ENCODE measurements around the gene PRKCI.

The PRKCI gene

GRCh38 chr3:170302008-170302407 is 79.8 kb downstream of the PRKCI start:
- Histone ChIP-seq H3K9ac (ENCODE audit: low read depth, low read length) (no peak overlapping the region), H3K27me3 (ENCODE audit: control insufficient read depth, insufficient read depth, low read length) (no peaks in the 10 kb centered on the region), H3K4me3 (ENCODE audit: low read length) (no peak overlapping the region), H3K4me1 (ENCODE audit: control insufficient read depth, insufficient read depth, low read length) (no peaks in the 10 kb centered on the region), H3K9me3 (replicated peaks; ENCODE audit: low read length) (no peaks in the 10 kb centered on the region), H3K4me2 (ENCODE audit: low read length) (no peak overlapping the region), H3K36me3 (ENCODE audit: insufficient read depth, low read length) (peaks cover 26% of the 10 kb centered on the region)

DNA sequence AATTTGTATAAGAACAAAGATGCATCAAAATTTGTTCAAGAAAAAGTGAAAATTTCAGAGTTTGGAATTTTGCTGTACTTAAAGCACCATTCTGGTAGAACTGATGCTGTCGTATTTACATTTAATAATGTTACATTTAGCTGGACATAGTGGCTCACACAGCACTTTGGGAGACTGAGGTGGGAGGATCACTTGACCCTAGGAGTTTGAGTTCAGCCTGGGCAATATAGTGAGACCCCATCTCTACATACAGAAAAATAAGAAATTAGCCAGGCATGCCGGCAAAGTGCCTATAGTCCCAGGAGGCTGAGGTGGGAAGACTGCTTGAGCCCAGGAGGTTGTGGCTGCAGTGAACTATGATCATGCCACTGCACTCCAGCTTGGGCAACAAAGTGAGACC is 83.8 kb downstream of the PRKCI start:
- H3K36me3 ChIP-seq (ENCODE audit: insufficient read depth, low read length): peaks cover 6% of the 10 kb centered on the region
- H3K9me3 ChIP-seq (replicated peaks; ENCODE audit: low read length): no peaks in the 10 kb centered on the region
- H3K27me3 ChIP-seq (ENCODE audit: control insufficient read depth, insufficient read depth, low read length): no peaks in the 10 kb centered on the region
- H3K9ac ChIP-seq (ENCODE audit: low read depth, low read length): no peak overlapping the region
- H3K4me1 ChIP-seq (ENCODE audit: control insufficient read depth, insufficient read depth, low read length): no peaks in the 10 kb centered on the region
- no peak overlapping the region for H3K4me3 ChIP-seq (ENCODE audit: low read length)
- no peak overlapping the region for H3K4me2 ChIP-seq (ENCODE audit: low read length)

DNA sequence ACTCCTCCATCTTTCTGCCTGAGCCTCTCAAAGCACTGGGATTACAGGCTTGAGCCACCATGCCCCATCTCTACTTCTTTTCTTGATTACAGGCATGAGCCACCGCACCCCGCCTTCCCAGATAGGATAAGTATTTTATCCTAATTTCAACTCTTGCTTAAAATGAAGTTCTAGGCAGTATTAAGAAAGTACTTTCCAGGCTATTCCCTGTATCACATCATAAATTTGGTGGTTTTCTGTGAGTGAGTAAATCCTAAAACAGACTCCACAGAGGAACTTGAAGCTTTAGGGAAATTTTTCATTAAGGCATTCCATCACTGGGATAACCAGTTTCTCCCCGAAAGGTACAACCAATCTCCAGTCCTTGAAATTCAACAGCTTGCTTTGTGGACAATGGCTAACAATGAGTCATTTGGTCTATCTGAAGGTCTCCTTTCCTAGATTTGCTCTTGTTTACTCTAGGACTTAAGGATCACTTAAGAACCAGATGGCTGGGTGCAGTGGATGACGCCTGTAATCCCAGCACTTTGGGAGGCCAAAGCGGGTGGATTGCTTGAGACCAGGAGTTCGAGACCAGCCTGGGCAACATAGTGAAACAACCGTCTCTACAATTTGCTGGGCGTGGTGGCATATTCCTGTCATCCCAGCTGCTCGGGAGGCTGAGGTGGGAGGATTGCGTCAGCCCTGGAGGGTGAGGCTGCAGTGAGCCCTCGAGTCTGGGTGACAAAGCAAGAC is 85.6 kb downstream of the PRKCI start:
- Histone ChIP-seq H3K4me1 (ENCODE audit: control insufficient read depth, insufficient read depth, low read length) (no peaks in the 10 kb centered on the region), H3K4me2 (ENCODE audit: low read length) (no peak overlapping the region), H3K9ac (ENCODE audit: low read depth, low read length) (no peak overlapping the region), H3K4me3 (ENCODE audit: low read length) (no peak overlapping the region), H3K9me3 (replicated peaks; ENCODE audit: low read length) (no peaks in the 10 kb centered on the region), H3K27me3 (ENCODE audit: control insufficient read depth, insufficient read depth, low read length) (no peaks in the 10 kb centered on the region), H3K36me3 (ENCODE audit: insufficient read depth, low read length) (no peaks in the 10 kb centered on the region)

GRCh38 chr3:170309046-170309445 is 86.8 kb downstream of the PRKCI start:
- Histone ChIP-seq H3K9me3 (replicated peaks; ENCODE audit: low read length) (no peaks in the 10 kb centered on the region), H3K27me3 (ENCODE audit: control insufficient read depth, insufficient read depth, low read length) (no peaks in the 10 kb centered on the region), H3K36me3 (ENCODE audit: insufficient read depth, low read length) (no peaks in the 10 kb centered on the region), H3K4me2 (ENCODE audit: low read length) (no peak overlapping the region), H3K9ac (ENCODE audit: low read depth, low read length) (no peak overlapping the region), H3K4me1 (ENCODE audit: control insufficient read depth, insufficient read depth, low read length) (no peaks in the 10 kb centered on the region), H3K4me3 (ENCODE audit: low read length) (no peak overlapping the region)

DNA sequence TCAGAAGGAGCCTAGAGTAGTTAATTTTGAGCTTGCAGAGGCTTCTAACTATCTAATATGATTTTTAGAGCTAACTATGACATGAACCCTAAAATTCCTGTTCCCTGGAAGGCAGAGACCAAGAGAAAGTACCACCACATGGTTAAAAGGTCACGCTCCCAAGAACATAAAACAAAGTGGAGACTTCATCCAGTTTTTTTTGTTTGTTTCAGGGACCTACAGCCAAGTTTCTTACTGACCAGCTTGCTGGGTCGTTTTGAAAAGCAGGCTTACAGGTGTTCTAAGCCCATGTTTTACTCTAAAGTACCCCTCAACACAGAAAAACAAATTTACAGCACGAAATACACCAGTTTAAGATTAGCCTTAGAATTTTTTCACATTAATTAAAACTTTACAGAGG is 95.7 kb downstream of the PRKCI start:
- no peak overlapping the region for H3K9ac ChIP-seq (ENCODE audit: low read depth, low read length)
- H3K27me3 ChIP-seq (ENCODE audit: control insufficient read depth, insufficient read depth, low read length): no peaks in the 10 kb centered on the region
- H3K4me2 ChIP-seq (ENCODE audit: low read length): no peak overlapping the region
- no peaks in the 10 kb centered on the region for H3K36me3 ChIP-seq (ENCODE audit: insufficient read depth, low read length)
- no peaks in the 10 kb centered on the region for H3K4me1 ChIP-seq (ENCODE audit: control insufficient read depth, insufficient read depth, low read length)
- H3K4me3 ChIP-seq (ENCODE audit: low read length): no peak overlapping the region
- no peaks in the 10 kb centered on the region for H3K9me3 ChIP-seq (replicated peaks; ENCODE audit: low read length)

- no peaks in the 10 kb centered on the region for H3K27me3 ChIP-seq (ENCODE audit: control insufficient read depth, insufficient read depth, low read length)
- no peaks in the 10 kb centered on the region for H3K9me3 ChIP-seq (replicated peaks; ENCODE audit: low read length)
- no peak overlapping the region for H3K9ac ChIP-seq (ENCODE audit: low read depth, low read length)
- H3K4me1 ChIP-seq (ENCODE audit: control insufficient read depth, insufficient read depth, low read length): no peaks in the 10 kb centered on the region
- no peak overlapping the region for H3K4me3 ChIP-seq (ENCODE audit: low read length)
- no peak overlapping the region for H3K4me2 ChIP-seq (ENCODE audit: low read length)
- H3K36me3 ChIP-seq (ENCODE audit: insufficient read depth, low read length): no peaks in the 10 kb centered on the region
Observed at GRCh38 chr3:170320461-170321121, 98.4 kb downstream of the PRKCI start.

DNA sequence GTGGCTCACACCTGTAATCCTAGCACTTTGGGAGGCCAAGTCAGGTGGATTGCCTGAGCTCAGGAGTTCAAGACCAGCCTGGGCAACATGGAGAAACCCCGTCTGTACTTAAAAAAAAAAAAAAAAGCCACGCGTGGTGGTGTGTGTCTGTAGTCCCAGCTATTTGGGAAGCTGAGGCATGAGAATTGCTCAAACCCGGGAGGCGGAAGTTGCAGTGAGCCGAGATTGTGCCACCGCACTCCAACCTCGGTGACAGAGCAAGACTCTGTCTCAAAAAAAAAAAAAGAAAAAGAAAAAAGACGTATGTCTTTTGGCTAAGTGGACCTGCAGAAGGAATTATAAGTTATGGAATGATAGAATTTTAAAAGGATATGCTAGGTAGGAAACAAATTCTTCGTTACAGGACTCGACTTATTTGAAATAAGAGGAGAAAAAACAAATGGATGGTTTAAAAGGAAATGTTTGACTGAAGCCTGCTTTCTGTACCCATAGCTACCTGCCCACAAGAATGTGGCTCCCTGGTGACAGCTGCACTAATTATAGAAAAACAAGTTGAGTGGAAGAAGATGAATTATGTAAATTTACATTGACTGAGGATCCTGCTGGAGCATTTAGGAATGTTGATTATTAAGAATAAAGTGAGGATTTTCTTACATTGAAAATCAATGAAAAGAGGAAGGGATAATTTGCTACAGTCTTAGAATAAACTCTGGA is 99.3 kb downstream of the PRKCI start:
- H3K9ac ChIP-seq (ENCODE audit: low read depth, low read length): no peak overlapping the region
- no peaks in the 10 kb centered on the region for H3K9me3 ChIP-seq (replicated peaks; ENCODE audit: low read length)
- no peaks in the 10 kb centered on the region for H3K36me3 ChIP-seq (ENCODE audit: insufficient read depth, low read length)
- H3K4me3 ChIP-seq (ENCODE audit: low read length): no peak overlapping the region
- H3K4me1 ChIP-seq (ENCODE audit: control insufficient read depth, insufficient read depth, low read length): no peaks in the 10 kb centered on the region
- H3K4me2 ChIP-seq (ENCODE audit: low read length): no peak overlapping the region
- no peaks in the 10 kb centered on the region for H3K27me3 ChIP-seq (ENCODE audit: control insufficient read depth, insufficient read depth, low read length)

GRCh38 chr3:170322566-170323269 is 100.5 kb downstream of the PRKCI start:
- Histone ChIP-seq H3K4me2 (ENCODE audit: low read length) (no peak overlapping the region), H3K4me3 (ENCODE audit: low read length) (no peak overlapping the region), H3K9ac (ENCODE audit: low read depth, low read length) (no peak overlapping the region), H3K27me3 (ENCODE audit: control insufficient read depth, insufficient read depth, low read length) (no peaks in the 10 kb centered on the region), H3K4me1 (ENCODE audit: control insufficient read depth, insufficient read depth, low read length) (no peaks in the 10 kb centered on the region), H3K36me3 (ENCODE audit: insufficient read depth, low read length) (no peaks in the 10 kb centered on the region), H3K9me3 (replicated peaks; ENCODE audit: low read length) (no peaks in the 10 kb centered on the region)

DNA sequence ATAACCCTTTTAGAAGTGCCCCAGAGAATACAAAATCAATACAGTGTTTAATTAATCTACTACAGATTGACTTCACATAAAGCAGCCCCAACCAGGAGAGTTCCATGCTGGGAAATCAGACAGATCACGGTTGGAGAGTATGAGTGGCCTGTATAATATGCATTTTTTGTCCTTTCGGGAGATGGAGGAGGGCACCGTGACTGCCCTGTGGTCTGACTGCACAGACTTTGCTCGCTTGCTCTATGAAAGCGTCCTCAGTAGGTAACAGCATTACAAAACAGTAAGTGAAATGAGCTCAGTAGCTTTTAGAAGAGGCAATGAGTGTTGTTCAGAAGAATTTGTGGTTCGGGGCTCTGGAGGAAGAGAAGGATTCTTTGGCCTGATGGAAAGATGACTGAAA is 101.1 kb downstream of the PRKCI start:
- Histone ChIP-seq H3K9me3 (replicated peaks; ENCODE audit: low read length) (no peaks in the 10 kb centered on the region), H3K9ac (ENCODE audit: low read depth, low read length) (no peak overlapping the region)

DNA sequence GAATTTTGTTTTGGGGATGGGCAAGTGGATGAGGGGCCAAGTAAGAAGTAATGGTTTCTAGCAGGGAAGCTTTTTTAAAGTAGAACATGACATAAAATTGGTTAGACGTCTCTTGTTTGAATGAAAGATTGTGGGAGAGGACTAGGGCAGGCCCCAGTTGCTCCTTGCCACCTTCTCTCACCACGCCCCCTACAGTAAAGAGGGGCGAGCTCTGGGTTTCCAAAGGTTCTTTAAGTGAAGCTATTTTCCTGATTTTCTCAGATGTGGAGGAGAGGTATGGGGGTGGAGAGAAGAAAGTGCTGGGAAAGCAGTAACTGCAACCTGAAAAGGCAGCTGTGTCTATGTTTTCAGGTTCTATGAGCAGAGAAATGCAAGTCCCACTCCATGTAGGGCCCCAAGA is 102.7 kb downstream of the PRKCI start:
- Histone ChIP-seq H3K9me3 (replicated peaks; ENCODE audit: low read length) (no peaks in the 10 kb centered on the region), H3K4me3 (ENCODE audit: low read length) (no peak overlapping the region), H3K4me2 (ENCODE audit: low read length) (no peak overlapping the region), H3K36me3 (ENCODE audit: insufficient read depth, low read length) (no peaks in the 10 kb centered on the region), H3K27me3 (ENCODE audit: control insufficient read depth, insufficient read depth, low read length) (no peaks in the 10 kb centered on the region), H3K9ac (ENCODE audit: low read depth, low read length) (no peak overlapping the region), H3K4me1 (ENCODE audit: control insufficient read depth, insufficient read depth, low read length) (no peaks in the 10 kb centered on the region)

More for the DNA sequence above, 101.1 kb downstream of the PRKCI start:
- Histone ChIP-seq H3K4me3 (ENCODE audit: low read length) (no peak overlapping the region), H3K4me1 (ENCODE audit: control insufficient read depth, insufficient read depth, low read length) (no peaks in the 10 kb centered on the region), H3K36me3 (ENCODE audit: insufficient read depth, low read length) (no peaks in the 10 kb centered on the region), H3K27me3 (ENCODE audit: control insufficient read depth, insufficient read depth, low read length) (no peaks in the 10 kb centered on the region), H3K4me2 (ENCODE audit: low read length) (no peak overlapping the region)

- Histone ChIP-seq H3K9me3 (replicated peaks; ENCODE audit: low read length) (no peaks in the 10 kb centered on the region), H3K9ac (ENCODE audit: low read depth, low read length) (no peak overlapping the region), H3K4me3 (ENCODE audit: low read length) (no peak overlapping the region), H3K36me3 (ENCODE audit: insufficient read depth, low read length) (no peaks in the 10 kb centered on the region), H3K27me3 (ENCODE audit: control insufficient read depth, insufficient read depth, low read length) (no peaks in the 10 kb centered on the region), H3K4me2 (ENCODE audit: low read length) (no peak overlapping the region), H3K4me1 (ENCODE audit: control insufficient read depth, insufficient read depth, low read length) (peaks cover 5% of the 10 kb centered on the region)
Observed at GRCh38 chr3:170327040-170327808, 105.0 kb downstream of the PRKCI start.
